ENCODE data around the gene POTEH.
"Not testable (repeated sequence)": the region's sequence is repeated elsewhere in the genome, so short reads cannot be mapped to it uniquely, and the experiment has no call there.

POTEH gene

DNA sequence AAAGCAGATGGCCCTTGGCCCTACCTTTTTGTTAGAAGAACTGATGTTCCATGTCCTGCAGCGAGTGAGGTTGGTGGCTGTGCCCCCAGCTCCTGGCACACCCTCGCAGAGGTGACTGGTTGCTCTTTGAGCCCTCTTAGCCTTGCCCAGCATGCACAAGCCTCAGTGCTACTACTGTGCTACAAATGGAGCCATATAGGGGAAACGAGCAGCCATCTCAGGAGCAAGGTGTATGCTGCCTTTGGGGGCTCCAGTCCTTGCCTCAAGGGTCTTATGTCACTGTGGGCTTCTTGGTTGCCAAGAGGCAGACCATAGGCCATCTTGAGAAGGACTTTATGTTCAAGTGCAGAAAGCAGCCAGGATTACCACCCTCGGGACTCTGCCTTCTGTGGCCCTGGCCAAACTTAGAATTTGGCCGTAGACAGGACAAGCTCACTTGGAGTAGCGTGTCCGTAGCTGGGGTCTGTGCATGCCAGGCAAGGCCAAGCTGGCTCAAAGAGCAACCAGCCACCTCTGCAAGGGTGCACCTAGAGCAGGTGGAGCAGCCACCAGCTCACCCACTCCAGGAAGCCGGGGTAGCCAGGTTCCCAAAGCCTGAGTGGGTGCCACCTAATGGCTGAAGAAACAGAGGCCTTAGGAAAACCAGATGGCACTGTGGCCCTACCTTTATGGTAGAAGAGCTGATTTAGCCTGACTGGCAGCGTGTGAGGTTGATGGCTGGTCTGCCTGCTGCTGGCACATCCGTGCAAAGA, 48.5 kb downstream of the POTEH start:
- DNase-seq: not testable (repeated sequence)

DNA sequence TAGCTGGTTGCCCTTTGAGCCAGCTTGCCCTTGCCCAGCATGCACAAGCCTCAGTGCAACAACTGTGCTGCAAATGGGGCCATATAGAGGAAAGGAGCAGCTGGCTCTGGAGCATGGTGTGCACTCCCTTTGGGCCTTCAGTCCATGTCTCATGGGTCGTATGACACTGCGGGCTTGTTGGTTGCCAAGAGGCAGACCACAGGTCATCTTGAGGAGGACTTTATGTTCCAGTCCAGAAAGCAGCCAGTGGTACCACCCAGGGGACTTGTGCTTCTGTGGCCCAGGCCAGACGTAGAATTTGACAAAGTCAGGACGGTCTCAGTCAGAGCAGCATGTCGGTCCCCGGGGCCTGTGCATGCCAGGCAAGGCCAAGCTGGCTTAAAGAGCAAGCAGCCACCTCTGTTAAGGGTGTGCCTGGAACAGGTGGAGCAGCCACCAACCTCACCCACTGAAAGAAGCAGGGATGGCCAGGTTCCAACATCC, 49.1 kb downstream of the POTEH start:
- DNase-seq: not testable (repeated sequence)

DNA sequence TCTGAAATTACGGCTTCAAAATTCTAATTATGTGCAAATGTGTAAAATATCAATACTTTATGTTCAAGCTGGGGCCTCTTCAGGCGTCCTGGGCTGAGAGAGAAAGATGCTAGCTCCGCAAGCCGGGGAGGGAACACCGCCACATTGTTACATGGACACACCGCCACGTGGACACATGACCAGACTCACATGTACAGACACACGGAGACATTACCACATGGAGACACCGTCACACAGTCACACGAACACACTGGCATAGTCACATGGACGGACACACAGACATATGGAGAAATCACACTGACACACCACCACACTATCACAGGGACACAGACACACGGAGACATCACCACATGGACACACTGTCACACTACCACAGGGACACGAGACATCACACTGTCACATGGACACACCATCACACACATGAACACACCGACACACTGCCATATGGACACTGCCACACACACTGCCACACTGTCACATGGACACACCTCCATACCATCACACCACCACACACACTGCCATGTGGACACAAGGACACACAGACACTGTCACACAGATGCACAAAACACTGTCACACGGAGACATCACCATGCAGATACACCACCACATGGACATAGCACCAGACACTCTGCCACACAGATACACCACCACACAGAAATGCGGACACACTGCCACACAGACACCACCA, 58.0 kb downstream of the POTEH start:
- DNase-seq: not testable (repeated sequence)

DNA sequence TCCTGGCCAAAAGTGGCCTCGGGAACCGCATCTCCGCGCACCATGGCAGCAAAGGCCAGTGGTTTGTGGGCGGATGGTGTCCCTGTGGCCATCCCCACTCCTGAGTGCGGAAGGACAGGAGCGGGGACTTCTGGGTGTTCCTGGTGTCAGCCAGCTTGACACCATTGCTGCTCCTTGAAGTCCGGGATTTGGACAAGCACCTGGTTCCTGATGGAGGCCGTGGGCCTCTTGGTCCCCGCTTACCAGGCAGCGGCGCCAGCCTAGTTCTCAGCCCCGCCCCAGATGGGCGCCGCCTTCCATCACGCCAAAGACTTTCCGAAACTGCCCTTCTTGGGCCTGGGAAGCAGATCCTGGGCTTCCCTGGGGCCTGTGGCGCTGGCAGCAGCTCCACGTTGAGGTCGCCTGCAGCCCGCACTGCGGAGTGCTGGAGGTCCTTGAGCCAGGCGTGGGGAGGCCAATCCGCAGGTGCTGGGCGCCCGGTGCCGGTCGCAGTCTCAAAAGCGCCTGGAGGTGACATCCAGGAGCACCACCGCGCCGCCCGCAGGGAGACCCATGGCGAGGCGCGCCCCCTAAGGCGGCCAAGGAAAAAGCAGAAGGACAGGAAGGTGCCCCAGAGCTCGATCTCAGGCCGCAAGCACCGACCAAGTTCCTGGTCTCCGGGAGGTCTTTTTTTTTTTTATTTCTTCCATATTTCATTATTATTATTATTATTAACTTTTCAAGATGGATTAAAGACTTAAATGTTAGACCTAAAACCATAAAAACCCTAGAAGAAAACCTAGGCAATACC, 59.5 kb downstream of the POTEH start:
- not testable (repeated sequence) for DNase-seq

DNA sequence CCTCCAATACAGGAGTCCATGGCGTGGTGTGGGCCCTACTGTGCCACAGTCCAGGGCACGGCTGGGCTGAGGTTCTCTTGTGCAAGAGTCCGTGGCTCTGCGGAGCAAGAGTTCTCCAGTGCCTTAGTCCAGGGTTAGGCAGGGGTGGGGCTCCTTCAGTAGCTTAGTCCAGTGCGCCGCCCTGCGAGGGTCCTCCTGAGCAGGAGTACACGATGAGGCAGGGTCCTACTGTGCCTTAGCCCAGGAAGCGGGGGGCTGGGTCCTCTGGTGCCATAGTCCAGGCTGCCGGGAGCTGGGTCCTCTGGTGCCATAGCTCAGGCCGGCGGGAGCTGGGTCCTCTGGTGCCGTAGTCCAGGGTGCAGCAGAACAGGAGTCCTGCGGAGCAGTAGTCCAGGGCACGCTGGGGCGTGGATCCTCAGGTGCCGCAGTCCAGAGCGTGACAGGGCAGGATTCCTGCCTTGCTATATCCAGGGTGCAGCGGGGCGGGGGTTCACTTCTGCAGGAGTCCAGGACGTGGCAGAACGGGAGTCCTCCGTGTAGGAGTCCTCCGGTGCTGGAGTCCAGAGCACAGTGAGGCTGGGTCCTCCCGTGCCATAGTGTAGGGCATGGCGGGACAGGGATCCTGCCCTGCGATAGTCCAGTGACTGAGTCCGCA, 69.7 kb downstream of the POTEH start:
- DNase-seq: not testable (repeated sequence)

DNA sequence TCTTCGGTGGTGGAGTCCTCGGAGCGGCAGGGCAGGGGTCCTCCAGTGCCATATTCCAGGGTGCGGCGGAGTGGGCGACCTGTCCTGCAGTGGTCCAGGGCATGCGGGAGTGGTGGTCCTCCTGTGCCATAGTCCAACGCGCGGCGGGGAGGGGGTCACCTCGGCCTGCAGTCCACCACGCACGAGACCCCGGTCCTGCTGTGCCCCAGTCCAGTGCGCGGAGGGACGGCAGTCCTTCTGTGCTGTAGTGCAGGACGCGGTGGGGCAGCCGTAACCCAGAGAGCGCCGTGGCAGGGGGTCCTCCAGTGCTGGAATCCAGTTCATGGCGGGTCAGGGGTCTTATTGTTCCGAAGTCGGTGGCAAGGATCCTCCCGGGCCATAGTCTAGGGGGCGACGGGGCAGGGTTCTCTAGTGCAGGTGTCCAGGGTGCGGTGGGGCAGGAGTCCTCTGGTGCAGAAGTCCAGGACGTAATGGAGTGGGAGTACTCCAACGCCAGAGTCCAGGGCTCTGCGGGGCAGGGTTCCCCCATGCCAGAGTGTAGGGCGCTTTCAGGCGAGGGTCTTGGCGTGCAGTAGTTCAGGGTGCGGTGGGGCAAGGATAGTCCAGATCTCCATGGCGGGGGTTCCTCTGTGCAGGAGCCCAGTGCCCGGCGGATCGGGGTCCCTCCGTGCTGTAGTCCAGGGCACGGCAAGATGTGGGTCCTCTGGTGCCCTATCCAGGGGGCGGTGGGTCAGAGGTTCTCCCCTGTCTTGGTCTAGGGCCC, 70.7 kb downstream of the POTEH start:
- DNase-seq: not testable (repeated sequence)

DNA sequence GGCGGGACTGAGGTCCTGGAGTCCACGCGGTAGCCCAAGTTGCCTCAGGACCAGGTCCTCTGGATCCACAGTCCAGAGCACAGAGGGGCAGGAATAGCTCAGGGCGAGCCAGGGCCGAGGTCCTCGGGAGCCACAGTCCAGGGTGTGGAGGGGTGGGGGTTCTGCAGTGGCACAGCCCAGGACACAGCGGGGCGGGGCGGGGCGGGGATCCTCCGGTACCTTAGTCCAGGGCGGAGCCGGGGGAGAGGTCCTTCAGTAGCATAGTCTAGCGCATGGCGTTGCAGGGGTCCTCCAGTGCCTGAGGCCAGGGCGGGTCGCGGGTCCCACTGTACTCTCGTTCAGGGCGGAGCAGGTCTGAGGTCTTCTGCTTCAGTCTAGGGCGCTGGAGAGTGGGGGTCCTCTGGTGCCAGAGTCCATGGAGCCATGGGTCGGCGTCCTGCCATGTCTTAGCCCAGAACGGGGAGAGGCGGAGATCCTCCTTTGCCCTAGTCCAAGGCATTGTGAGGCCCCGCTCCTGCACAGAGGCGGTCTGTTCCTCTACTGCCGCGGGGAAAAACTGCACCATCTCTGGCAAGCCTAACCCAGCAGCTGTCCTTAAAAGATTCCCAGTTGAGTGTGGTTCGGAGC, 71.4 kb downstream of the POTEH start:
- DNase-seq: not testable (repeated sequence)

DNA sequence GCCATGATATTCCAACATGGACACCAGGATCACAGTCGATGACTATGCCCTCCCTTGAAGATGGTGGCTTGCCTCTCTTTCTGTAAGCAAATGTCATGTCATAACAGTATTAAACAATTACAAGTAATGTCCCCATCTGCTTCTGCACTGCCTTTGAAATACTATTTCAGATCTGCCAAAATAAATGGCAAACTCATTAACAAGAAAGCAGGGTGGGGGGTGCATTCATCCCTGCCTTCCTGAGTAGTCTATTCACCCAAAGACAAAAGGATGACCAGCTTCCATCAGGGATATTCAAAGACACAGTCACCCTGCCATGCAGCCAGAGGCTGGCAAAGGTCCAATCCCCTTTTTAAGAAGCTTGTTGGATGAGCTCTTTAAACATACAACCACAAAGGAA, 73.7 kb downstream of the POTEH start:
- not testable (repeated sequence) for DNase-seq

Data from stimulated activated CD4-positive, alpha-beta T cell treated with anti-CD3 and anti-CD28 coated beads, Interleukin-12 subunit alpha, Interleukin-12 subunit beta, amount 100 ng/mL, for 4 hours (primary cell).